Effector memory CD4-positive, alpha-beta T cell (primary cell): ENCODE measurements around the gene PAK5.

Source experiments
- DNase-seq, 3 donors: peaks; one replicate each; pipeline ENCODE4 v3.0.0-alpha.2; 2020
- H3K27ac ChIP-seq: 2 replicates; pipeline ENCODE4 v1.7.0; 2013; ENCODE audit warnings: mild to moderate bottlenecking, low read length, moderate library complexity; ENCODE audit not compliant: insufficient read depth, poor library complexity, severe bottlenecking
- H3K27me3 ChIP-seq: replicated peaks from 2 replicates; pipeline ENCODE4 v1.7.0; 2013; ENCODE audit warnings: mild to moderate bottlenecking, low read length; ENCODE audit not compliant: insufficient read depth, control insufficient read depth, poor library complexity, severe bottlenecking
- H3K36me3 ChIP-seq: 2 replicates; pipeline ENCODE4 v1.7.0; 2013; ENCODE audit warnings: mild to moderate bottlenecking, low read length, moderate library complexity; ENCODE audit not compliant: control insufficient read depth, insufficient read depth
- H3K4me1 ChIP-seq: 2 replicates; pipeline ENCODE4 v1.7.0; 2013; ENCODE audit warnings: low read length, mild to moderate bottlenecking; ENCODE audit not compliant: control insufficient read depth, insufficient read depth, poor library complexity, severe bottlenecking
- H3K4me3 ChIP-seq: 2 replicates; pipeline ENCODE4 v1.7.0; 2013; ENCODE audit warnings: low read length, low read depth, mild to moderate bottlenecking; ENCODE audit not compliant: insufficient read depth, poor library complexity, severe bottlenecking
- H3K9me3 ChIP-seq: 2 replicates; pipeline ENCODE4 v1.7.0; 2013; ENCODE audit warnings: mild to moderate bottlenecking, low read length, moderate library complexity; ENCODE audit not compliant: control insufficient read depth

PAK5 gene

DNA sequence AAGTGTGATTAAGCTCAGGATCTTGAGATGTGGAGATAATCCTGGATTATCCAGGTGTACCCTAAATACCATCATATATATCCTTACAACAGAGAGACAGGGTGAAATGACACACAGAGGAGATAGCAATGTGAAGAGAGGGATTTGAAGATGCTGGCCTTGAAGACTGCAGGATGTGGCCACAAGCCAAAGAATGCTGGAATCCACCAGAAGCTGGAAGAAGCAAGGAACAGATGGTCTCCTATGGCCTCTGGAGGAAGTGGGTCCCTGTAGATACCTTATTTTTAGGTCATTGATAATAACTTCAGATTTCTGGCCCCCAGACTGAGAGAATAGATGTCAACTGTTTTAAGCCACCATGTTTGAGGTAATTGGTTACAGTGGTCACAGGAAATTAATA, 95.0 kb downstream of the PAK5 start:
- no peaks in the 10 kb centered on the region for H3K36me3 ChIP-seq
- H3K27me3 ChIP-seq, result no peaks in the 10 kb centered on the region
- DNase-seq, result no peak
- H3K4me3 ChIP-seq, result no peak overlapping the region
- no peak overlapping the region for H3K27ac ChIP-seq
- no peaks in the 10 kb centered on the region for H3K4me1 ChIP-seq
- H3K9me3 ChIP-seq, result peaks cover 3% of the 10 kb centered on the region

DNA sequence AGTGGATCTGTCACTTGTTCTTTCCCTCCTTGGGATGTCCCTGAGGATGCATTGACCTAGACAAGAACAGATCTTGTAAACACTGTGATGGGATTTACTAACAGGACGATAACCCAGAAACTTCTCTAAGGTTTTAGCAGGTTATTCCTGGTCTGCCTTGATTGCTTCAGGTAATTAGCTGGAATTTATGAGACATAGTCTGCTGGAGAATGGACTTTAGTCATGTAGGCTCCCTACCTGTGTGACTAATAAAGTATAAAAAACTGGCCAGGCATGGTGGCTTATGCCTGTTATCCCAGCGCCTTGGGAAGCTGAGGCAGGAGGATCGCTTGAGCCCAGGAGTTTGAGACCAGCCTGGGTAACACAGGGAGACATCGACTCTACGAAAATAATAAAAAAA, 96.1 kb downstream of the PAK5 start:
- no peak for DNase-seq
- Histone ChIP-seq H3K9me3 (peaks cover 3% of the 10 kb centered on the region), H3K4me1 (no peaks in the 10 kb centered on the region), H3K4me3 (no peak overlapping the region), H3K36me3 (no peaks in the 10 kb centered on the region), H3K27ac (no peak overlapping the region), H3K27me3 (no peaks in the 10 kb centered on the region)

DNA sequence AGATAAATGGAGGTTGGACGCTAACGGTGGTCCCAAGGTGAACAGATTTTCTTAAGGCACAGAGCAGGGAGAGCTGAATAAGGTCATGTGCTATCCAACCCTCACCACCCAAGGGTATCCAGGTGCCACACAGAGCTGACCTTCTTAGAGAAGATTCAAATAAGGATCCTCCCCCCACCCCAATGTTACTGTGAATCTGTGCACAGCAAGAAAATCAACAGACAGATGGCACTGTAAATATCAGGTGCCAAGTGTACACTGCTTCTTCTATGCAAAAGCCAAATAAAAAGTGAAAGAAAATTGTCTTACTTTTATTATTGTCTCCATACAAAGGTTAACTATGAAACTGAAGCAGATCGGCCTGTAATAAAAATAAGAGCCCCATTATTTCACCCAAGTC, 96.9 kb downstream of the PAK5 start:
- DNase-seq, result no peak
- Histone ChIP-seq H3K4me1 (no peaks in the 10 kb centered on the region), H3K36me3 (no peaks in the 10 kb centered on the region), H3K27ac (no peak overlapping the region), H3K4me3 (no peak overlapping the region), H3K9me3 (peaks cover 3% of the 10 kb centered on the region), H3K27me3 (no peaks in the 10 kb centered on the region)

DNA sequence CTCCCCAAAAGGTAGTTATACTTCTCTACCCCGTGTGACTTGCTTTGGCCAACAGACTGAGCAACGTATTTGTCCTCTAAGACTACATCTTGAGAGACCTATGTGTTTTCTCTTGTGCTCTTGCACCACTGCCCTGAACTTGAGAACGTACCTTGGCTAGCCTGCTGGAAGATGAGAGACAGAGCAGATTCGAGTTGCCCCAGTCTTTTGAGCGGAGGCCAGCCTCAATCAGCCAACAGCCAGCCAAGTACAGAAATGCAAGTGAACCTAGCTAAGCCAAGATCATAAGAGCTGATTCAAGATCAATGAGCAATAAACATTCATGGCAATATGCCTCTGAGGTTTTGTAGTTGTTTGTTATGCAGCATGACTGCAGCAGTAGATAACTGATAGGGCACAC, 98.4 kb downstream of the PAK5 start:
- Histone ChIP-seq H3K9me3 (peaks cover 3% of the 10 kb centered on the region), H3K27ac (no peak overlapping the region), H3K4me1 (no peaks in the 10 kb centered on the region), H3K27me3 (no peaks in the 10 kb centered on the region), H3K36me3 (no peaks in the 10 kb centered on the region), H3K4me3 (no peak overlapping the region)
- no peak for DNase-seq

DNA sequence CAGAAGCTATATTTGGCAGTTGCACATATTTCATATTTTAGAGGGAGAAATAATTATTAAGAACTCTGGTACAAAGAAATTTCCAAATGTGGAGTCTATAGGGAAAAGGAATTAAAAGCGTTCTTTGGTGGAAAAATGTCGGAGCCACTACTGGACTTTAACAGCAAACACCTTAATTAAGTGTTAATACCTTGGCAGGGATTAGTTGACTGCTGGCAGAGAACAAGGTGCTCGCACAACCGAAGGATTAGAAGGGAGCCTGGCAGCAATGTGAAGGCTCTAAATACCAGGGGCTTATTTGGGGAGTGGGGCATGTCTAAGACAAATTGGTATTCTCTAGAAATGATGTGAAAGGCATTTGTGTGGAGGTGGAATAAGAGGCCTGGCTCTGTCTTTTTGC, 98.9 kb downstream of the PAK5 start:
- Histone ChIP-seq H3K4me3 (no peak overlapping the region), H3K36me3 (no peaks in the 10 kb centered on the region), H3K9me3 (peaks cover 3% of the 10 kb centered on the region), H3K27me3 (no peaks in the 10 kb centered on the region), H3K27ac (no peak overlapping the region), H3K4me1 (no peaks in the 10 kb centered on the region)
- no peak for DNase-seq

DNA sequence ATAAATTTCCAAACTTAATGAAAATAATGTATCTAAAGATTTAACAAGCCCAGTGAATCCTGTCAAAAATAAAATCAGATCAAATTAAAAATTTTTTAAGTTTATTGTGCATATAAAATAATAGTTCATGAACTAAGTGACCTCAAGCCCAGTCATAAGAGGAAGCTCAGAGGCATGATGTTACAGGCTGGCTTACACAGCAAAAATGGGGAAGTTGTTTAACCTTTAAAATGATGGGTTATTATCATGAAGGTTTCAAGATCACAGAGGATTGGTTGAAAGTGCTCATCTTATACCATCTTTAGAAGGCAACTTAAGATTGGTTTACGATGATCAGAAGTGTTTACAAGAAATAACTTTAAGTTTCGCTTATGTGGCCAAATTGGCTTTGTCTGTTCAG, 102.5 kb downstream of the PAK5 start:
- Histone ChIP-seq H3K4me3 (no peak overlapping the region), H3K27ac (no peak overlapping the region), H3K36me3 (no peaks in the 10 kb centered on the region), H3K9me3 (peaks cover 6% of the 10 kb centered on the region), H3K27me3 (no peaks in the 10 kb centered on the region), H3K4me1 (no peaks in the 10 kb centered on the region)
- DNase-seq, result no peak

DNA sequence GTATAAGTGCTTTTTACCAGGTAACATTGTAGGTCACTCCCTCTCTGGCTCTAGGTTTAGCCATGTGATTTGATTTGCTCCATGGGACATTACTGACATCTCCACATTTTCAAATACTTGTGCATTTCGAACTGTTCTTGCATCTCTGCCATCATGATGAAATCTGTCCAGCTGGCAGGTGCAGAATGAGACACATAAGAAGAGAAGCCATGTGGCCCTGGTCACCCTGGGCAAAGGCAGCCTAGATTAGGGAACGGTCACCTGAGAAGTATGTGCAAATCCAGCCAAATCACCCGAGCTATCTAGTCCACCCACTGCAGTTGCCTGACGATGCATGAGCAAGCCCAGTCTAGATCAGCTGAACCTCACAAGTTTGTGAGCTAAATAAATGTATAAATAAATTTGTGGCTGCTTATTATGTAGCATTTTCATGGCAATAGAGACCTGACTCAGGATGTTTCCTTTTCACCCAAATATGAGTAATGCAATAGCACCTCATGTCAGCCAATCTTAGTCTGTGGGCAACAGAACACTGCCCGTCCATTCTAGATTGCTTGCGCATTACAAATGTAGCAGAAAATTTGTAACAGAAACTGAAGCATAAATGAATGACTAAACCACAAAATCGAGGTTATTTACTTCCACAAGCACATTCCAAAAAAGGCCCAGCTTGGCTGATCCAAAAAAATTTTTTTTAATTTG, 115.2 kb downstream of the PAK5 start:
- Histone ChIP-seq H3K36me3 (no peaks in the 10 kb centered on the region), H3K4me3 (no peak overlapping the region), H3K27me3 (no peaks in the 10 kb centered on the region), H3K4me1 (no peaks in the 10 kb centered on the region), H3K9me3 (no peaks in the 10 kb centered on the region), H3K27ac (no peak overlapping the region)
- no peak for DNase-seq

DNA sequence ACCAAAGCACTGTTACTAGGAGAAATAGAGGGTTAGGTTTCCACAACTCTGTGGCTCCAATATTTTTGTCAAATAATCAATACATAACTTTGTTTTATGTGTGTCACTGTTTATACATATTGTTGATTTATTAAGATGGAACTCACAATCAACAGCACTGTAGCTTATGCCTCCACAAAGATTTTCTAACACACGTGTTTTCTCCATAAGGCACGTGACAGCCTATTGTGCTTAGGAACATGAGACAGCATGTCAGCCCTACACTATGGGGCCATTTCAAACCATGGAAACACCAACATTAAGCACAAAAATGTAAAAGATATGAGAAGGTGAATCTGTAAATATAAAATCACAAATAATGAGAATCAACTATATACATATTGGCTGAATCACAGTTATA, 127.0 kb downstream of the PAK5 start:
- H3K27ac ChIP-seq, result no peak overlapping the region
- no peak for DNase-seq
- no peaks in the 10 kb centered on the region for H3K4me1 ChIP-seq
- H3K36me3 ChIP-seq, result no peaks in the 10 kb centered on the region
- H3K9me3 ChIP-seq, result no peaks in the 10 kb centered on the region
- no peak overlapping the region for H3K4me3 ChIP-seq
- H3K27me3 ChIP-seq, result no peaks in the 10 kb centered on the region

DNA sequence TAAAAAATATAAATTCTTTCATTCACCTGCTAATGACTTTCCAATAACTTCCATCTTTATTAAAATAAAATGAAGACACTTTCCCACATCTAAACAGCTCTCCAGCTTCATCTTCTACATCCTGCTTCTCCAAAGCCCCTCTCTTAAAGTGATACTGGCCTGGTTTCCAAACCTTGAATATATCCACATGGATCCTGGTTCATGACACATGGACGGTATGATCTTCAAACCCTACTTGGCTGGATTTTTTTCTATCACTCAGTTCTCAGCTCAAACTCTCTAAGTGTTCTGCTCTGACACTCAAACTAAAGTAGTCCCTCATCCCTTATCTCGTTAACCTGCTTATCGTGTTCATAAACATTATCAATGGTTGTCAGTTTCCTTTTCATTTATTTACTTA, 128.2 kb downstream of the PAK5 start:
- DNase-seq, result no peak
- H3K27me3 ChIP-seq, result no peaks in the 10 kb centered on the region
- no peak overlapping the region for H3K4me3 ChIP-seq
- H3K4me1 ChIP-seq, result no peaks in the 10 kb centered on the region
- no peaks in the 10 kb centered on the region for H3K9me3 ChIP-seq
- no peaks in the 10 kb centered on the region for H3K36me3 ChIP-seq
- no peak overlapping the region for H3K27ac ChIP-seq

DNA sequence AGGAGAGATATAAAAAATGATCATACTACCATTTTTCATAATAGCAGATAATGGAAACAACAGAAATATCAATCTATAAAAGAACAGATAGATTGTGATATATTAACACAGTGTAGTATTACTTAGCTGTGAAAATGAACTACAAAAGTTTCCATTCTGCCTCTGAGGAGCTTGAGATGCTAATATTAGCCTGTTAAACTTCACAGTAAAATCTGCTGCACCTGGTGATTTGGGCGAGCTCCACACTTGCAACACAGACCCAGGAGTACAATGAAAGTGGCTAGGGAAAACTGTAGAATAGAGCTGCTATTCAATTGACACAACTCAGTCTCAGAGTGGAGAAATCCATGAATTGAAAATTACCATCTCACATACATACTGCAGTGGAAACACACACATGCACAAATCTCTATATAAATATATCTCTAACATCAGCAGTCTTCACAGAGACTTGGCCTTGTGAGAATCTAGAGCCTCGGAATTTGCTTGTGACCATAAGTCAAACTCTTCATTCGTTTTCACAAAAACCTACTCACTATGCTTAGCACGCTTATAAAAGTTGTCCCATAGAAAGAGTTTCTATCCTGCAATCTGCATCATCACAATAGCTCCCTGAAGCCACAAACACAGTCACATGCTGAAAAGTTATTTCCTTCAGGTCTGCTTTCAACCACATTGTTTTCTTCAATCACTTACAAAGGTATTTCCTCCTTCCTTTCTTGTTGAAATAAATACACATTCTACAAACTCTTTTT, 133.0 kb downstream of the PAK5 start:
- no peak for DNase-seq
- Histone ChIP-seq H3K4me3 (no peak overlapping the region), H3K9me3 (no peaks in the 10 kb centered on the region), H3K27ac (no peak overlapping the region), H3K4me1 (no peaks in the 10 kb centered on the region), H3K27me3 (no peaks in the 10 kb centered on the region), H3K36me3 (no peaks in the 10 kb centered on the region)
